ENCODE measurements around the gene COL5A3.

The COL5A3 gene

DNA sequence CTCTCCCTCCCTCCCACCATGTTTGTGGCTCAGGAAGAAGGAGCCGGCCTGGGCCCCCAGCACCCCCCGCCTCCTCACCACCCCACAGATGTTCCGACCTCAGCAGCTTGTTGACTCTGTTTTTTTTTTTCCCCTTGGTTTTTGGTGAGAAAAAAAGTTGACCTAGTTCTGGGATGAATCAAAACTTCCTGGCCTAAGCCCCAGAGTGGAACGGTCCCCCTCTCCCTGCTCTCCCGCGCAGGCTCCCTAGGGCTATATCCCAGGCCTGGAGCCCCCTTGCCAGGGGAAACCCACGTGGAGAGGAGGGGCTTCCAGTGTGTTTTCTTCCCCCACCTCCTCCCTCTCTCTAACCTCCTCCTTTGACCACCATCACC, 4.0 kb downstream of the COL5A3 start:
- TF ChIP-seq YY1 (IDR thresholded peaks at IDR 0.05; ENCODE audit: low read depth) (no peak), TCF12 (IDR thresholded peaks at IDR 0.05; ENCODE audit: low read depth) (no peak), EP300 (IDR thresholded peaks at IDR 0.05; ENCODE audit: borderline replicate concordance) (no peak), CREB1 (IDR thresholded peaks at IDR 0.05; ENCODE audit: low read depth) (no peak), CEBPB (IDR thresholded peaks at IDR 0.05) (no peak), TAF1 (IDR thresholded peaks at IDR 0.05; ENCODE audit: low read depth) (no peak), EGR1 (IDR thresholded peaks at IDR 0.05) (no peak), RAD21 (IDR thresholded peaks at IDR 0.05; ENCODE audit: low read depth) (no peak), TEAD4 (IDR thresholded peaks at IDR 0.05) (no peak)
- TF ChIP-seq, protein P1, sequence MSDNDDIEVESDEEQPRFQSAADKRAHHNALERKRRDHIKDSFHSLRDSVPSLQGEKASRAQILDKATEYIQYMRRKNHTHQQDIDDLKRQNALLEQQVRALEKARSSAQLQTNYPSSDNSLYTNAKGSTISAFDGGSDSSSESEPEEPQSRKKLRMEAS (IDR thresholded peaks at IDR 0.05), result no peak

DNA sequence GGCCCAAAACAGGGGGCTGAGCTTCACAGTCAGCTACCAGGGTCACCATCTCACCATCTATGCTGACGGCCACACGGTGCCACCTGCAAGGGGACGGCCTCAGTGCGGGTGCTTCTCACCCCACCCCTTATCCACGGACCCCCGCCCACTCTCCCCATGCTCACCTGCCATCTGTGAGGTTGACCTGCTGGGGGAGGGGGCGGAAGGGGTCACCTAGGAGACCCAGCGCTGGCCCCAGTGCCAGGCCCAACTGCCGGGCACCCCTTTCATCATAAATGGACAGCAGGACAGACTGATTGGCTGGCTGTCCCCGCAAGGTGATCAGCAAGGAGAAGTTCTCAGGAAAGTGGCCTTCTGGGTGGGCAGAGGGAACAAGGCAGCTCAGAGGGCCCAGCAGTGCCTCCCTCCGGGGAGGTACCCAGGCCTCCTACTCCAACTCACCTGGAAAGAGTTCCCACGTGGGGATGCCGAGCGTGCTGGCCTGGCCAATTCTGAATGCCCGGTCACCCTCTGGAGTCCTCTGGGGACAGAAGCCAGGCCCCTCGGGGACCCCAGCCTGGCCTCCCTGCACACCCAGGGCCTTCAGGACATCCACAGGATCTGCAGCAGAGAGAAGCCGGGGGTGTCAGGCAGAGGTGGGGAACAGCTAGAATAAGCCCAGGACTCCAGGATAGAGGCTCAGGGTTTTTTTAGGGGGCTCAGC, 4.5 kb downstream of the COL5A3 start:
- TF ChIP-seq, protein P2, sequence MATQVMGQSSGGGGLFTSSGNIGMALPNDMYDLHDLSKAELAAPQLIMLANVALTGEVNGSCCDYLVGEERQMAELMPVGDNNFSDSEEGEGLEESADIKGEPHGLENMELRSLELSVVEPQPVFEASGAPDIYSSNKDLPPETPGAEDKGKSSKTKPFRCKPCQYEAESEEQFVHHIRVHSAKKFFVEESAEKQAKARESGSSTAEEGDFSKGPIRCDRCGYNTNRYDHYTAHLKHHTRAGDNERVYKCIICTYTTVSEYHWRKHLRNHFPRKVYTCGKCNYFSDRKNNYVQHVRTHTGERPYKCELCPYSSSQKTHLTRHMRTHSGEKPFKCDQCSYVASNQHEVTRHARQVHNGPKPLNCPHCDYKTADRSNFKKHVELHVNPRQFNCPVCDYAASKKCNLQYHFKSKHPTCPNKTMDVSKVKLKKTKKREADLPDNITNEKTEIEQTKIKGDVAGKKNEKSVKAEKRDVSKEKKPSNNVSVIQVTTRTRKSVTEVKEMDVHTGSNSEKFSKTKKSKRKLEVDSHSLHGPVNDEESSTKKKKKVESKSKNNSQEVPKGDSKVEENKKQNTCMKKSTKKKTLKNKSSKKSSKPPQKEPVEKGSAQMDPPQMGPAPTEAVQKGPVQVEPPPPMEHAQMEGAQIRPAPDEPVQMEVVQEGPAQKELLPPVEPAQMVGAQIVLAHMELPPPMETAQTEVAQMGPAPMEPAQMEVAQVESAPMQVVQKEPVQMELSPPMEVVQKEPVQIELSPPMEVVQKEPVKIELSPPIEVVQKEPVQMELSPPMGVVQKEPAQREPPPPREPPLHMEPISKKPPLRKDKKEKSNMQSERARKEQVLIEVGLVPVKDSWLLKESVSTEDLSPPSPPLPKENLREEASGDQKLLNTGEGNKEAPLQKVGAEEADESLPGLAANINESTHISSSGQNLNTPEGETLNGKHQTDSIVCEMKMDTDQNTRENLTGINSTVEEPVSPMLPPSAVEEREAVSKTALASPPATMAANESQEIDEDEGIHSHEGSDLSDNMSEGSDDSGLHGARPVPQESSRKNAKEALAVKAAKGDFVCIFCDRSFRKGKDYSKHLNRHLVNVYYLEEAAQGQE (IDR thresholded peaks at IDR 0.05; ENCODE audit: low read depth), result no peak

DNA sequence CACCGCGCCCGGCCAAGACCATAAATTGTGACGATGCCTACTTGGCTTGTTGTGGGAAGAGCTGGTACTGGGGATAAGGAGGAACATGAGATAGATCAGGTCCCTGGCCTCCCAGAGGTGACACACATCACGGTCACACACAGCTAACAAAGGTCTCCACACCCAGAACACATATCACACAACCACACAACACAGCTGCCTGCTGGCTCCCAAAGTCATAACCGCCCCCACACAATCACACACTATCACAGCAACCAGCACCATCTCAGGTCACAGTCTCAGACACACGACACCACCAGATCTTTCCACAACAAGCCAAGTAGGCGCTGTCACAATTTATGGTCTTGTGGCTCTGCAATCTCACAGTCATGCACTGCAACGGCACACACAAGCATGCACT, 5.7 kb downstream of the COL5A3 start:
- TF ChIP-seq CREB1 (IDR thresholded peaks at IDR 0.05; ENCODE audit: low read depth) (no peak), CEBPB (IDR thresholded peaks at IDR 0.05) (no peak)
- TF ChIP-seq, protein P1 (IDR thresholded peaks at IDR 0.05), result no peak

DNA sequence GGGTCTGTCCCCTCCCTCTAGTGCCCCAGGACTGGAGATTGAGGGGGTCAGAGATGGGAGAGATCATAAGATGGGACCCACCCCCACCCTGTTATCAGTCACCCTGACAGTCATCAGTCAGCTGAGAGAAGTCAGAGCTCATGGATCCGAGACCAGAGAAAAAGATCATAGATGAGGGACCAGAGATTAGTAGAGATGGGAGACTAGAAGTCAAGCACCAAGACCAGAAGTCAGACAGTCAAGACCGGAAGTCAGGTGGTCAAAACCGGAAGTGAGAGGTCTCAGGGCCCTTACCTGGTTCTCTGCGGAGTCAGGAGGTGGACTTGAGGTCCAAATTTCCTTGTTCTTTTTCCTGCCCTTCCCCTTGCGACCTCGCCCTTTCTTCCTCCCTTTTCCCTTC, 7.0 kb downstream of the COL5A3 start:
- TF ChIP-seq CEBPB (IDR thresholded peaks at IDR 0.05) (no peak), YY1 (IDR thresholded peaks at IDR 0.05; ENCODE audit: low read depth) (no peak), TAF1 (IDR thresholded peaks at IDR 0.05; ENCODE audit: low read depth) (no peak), ZBTB7A (IDR thresholded peaks at IDR 0.05; ENCODE audit: low read depth) (no peak), CREB1 (IDR thresholded peaks at IDR 0.05; ENCODE audit: low read depth) (no peak), TCF12 (IDR thresholded peaks at IDR 0.05; ENCODE audit: low read depth) (no peak), NFIC (IDR thresholded peaks at IDR 0.05) (no peak), RAD21 (IDR thresholded peaks at IDR 0.05; ENCODE audit: low read depth) (no peak), TEAD4 (IDR thresholded peaks at IDR 0.05) (no peak), FOXM1 (IDR thresholded peaks at IDR 0.05; ENCODE audit: borderline replicate concordance, low read depth) (no peak), EGR1 (IDR thresholded peaks at IDR 0.05) (no peak), EP300 (IDR thresholded peaks at IDR 0.05; ENCODE audit: borderline replicate concordance) (no peak)
- TF ChIP-seq, protein P1 (IDR thresholded peaks at IDR 0.05), result no peak
- TF ChIP-seq, protein P3, sequence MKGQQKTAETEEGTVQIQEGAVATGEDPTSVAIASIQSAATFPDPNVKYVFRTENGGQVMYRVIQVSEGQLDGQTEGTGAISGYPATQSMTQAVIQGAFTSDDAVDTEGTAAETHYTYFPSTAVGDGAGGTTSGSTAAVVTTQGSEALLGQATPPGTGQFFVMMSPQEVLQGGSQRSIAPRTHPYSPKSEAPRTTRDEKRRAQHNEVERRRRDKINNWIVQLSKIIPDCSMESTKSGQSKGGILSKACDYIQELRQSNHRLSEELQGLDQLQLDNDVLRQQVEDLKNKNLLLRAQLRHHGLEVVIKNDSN (IDR thresholded peaks at IDR 0.05), result no peak
- TF ChIP-seq, protein P2 (IDR thresholded peaks at IDR 0.05; ENCODE audit: low read depth), result no peak

DNA sequence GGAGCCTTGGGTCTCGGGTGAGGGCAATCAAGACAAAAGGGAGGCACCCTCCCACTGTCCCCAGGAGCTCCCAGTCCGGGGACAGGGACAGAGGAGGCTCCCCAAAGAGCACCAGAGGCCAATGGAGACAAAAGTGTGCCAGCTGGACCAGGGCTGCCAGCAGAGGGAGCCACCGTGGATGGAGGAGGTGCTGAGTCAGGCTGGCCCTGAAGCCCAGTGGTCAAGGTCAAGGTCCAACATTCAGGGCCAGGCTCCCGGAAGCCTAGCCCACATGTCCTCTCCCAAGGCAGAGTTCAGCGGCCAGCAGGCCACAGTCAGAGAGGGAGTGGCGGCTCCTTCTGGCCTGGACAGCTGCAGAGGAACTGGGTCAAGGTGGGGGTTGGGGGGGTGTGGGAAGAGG, 8.4 kb downstream of the COL5A3 start:
- TF ChIP-seq RAD21 (IDR thresholded peaks at IDR 0.05; ENCODE audit: low read depth), result peak; percentile 20; the same call in 1 of the 2 replicates
- TF ChIP-seq, protein P1 (IDR thresholded peaks at IDR 0.05), result no peak
- TF ChIP-seq NFIC (IDR thresholded peaks at IDR 0.05), result no peak
- no peak for TF ChIP-seq EP300 (IDR thresholded peaks at IDR 0.05; ENCODE audit: borderline replicate concordance)

DNA sequence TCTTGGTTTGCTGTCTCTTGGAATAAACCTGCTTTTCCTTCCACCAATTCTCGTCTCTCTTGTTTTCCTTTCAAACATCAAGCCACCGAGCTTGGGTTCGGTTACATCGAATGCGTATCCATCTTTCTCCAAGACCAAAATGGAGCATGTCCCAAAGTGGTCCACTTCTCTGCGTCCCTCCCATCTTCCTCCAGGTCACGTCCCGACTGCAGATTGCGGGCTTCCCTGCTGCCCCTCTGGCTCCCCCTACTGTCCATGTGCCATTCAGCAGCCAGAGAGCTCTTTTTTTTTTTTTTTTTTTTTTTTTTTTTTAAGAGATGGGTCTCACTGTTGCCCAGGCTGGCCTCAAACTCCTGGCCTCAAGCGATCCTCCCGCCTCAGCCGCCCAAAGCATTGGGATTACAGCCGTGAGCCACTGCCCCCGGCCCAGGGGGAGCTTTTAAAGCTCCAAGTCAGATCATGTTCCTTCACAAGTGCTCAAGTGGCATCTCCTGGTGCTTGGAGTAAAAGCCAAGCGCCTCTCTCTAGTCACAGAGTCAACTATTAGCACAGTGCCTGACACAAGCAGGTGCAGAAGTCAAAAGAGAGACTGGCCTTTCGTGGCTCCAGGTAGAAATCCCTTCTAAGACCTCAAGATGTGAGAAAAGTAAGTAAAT, 10.0 kb downstream of the COL5A3 start:
- peak; percentile 77 for TF ChIP-seq RAD21 (IDR thresholded peaks at IDR 0.05; ENCODE audit: low read depth)
- no peak for TF ChIP-seq CEBPB (IDR thresholded peaks at IDR 0.05)
- no peak for TF ChIP-seq EP300 (IDR thresholded peaks at IDR 0.05; ENCODE audit: borderline replicate concordance)
- TF ChIP-seq, protein P3 (IDR thresholded peaks at IDR 0.05), result 0 out of 2 replicates have a peak, but pooled peaks have one; percentile 5

Measured in Ishikawa (cell line).